ENCODE data around the gene NUP214. TPM values are rescaled to one million over a fixed set of nuclear protein-coding genes. Genes with fewer than 3 reads are reported as not detected.

NUP214 gene
- total RNA-seq, 5 donors from 2014 or later (not counting 1 experiment from before 2014, with no cell fraction given) = 66.7 to 106 (median 68.5) TPM

DNA sequence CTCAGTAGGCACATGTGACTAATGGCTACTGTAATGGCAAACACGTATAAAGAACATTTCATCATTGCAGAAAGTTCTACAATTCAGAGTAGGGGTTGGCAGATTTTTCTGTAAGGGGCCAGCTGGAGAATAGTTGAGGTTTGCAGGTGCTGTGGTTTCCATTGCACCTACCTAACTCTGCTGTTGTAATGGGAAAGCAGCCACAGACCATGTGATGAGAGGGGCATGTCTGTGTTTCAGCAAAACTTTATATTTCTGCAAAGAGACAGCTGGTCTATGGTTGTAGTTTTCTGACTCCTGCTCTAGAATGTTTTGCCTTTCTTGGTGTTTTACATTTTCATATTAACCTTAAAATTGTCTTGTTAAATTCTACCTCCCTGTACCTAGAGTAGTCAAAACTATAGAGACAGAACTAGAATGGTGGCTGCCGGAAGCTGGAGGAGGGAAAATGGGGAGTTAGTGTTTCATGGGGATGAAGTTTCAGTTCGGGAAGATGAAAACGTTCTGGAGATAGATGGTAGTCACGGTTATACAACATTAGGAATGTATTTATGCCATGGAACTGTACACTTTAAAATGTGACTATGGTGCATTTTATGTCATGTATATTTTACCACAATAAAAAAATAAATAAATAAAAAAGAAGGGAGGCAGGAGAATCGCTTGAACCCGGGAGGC is 44.3 kb downstream of the NUP214 start:
- no peak overlapping the region for H3K4me3 Mint-ChIP-seq
- no peaks in the 10 kb centered on the region for H3K27me3 Mint-ChIP-seq
- H3K9me3 Mint-ChIP-seq = no peaks in the 10 kb centered on the region
- H3K4me1 Mint-ChIP-seq = peaks cover 9 to 18% (median 12%) of the 10 kb centered on the region in 3 donors
- CTCF ChIA-PET = no interaction called here
- Histone ChIP-seq H3K36me3 (ENCODE audit: control insufficient read depth in 2 of 2, extremely low read depth in 1 of 2, insufficient read depth in 1 of 2, low read length in 1 of 2) (peaks cover 7 to 44% of the 10 kb centered on the region in 2 donors), H3K27ac (ENCODE audit: low read length) (no peak overlapping the region), H3K27me3 (replicated peaks in 1 of 2; ENCODE audit: control insufficient read depth in 2 of 2, extremely low read depth in 1 of 2, insufficient read depth in 2 of 2, low read length in 1 of 2) (no peaks in the 10 kb centered on the region), H3K4me3 (ENCODE audit: control insufficient read depth in 1 of 2, extremely low read depth in 1 of 2, low read length in 1 of 2) (no peak overlapping the region), H3K9me3 (no peaks in the 10 kb centered on the region), H3K4me1 (ENCODE audit: control insufficient read depth in 1 of 2, extremely low read depth in 1 of 2, insufficient read depth in 2 of 2, low read length in 2 of 2) (no peaks in the 10 kb centered on the region)
- peaks cover 48% of the 10 kb centered on the region for H3K36me3 Mint-ChIP-seq
- DNase-seq = no peak
- POLR2A ChIA-PET = no interaction called here
- WGBS (ENCODE audit: insufficient coverage) = no CpG with 5 or more reads among the region's 7 CpGs
- ATAC-seq (replicated peaks in 1 of 4) = no peak
- H3K27ac Mint-ChIP-seq = no peak overlapping the region

DNA sequence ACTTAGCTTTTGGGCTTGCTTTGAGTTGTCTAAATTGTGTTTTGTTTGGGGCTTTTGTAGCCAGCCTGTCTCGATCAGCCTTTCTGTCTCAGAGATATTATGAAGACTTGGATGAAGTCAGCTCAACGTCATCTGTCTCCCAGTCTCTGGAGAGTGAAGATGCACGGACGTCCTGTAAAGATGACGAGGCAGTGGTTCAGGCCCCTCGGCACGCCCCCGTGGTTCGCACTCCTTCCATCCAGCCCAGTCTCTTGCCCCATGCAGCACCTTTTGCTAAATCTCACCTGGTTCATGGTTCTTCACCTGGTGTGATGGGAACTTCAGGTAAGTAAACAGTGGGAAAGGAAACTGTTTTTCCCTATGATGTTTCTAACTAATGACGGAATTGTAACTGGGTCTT is 48.6 kb downstream of the NUP214 start:
- ChIA-PET POLR2A (no interaction called here), CTCF (interaction anchor here in 1 of 2 donors (8.3 kb wide), 1 partner anchor 162 kb away, joined by 49 read pairs; no protein-coding TSS in a partner anchor)
- DNase-seq = no peak
- Histone ChIP-seq H3K36me3 (ENCODE audit: control insufficient read depth in 2 of 2, extremely low read depth in 1 of 2, insufficient read depth in 1 of 2, low read length in 1 of 2) (peaks cover 4 to 63% of the 10 kb centered on the region in 2 donors), H3K27me3 (replicated peaks in 1 of 2; ENCODE audit: control insufficient read depth in 2 of 2, extremely low read depth in 1 of 2, insufficient read depth in 2 of 2, low read length in 1 of 2) (no peaks in the 10 kb centered on the region), H3K4me1 (ENCODE audit: control insufficient read depth in 1 of 2, extremely low read depth in 1 of 2, insufficient read depth in 2 of 2, low read length in 2 of 2) (peaks cover 0 to 5% of the 10 kb centered on the region in 2 experiments), H3K9me3 (no peaks in the 10 kb centered on the region), H3K4me3 (ENCODE audit: control insufficient read depth in 1 of 2, extremely low read depth in 1 of 2, low read length in 1 of 2) (no peak overlapping the region), H3K27ac (ENCODE audit: low read length) (no peak overlapping the region)
- Mint-ChIP-seq H3K9me3 (no peaks in the 10 kb centered on the region), H3K27ac (no peak overlapping the region), H3K27me3 (no peaks in the 10 kb centered on the region), H3K4me1 (peaks cover 10 to 15% (median 10%) of the 10 kb centered on the region in 3 donors), H3K36me3 (peaks cover 53% of the 10 kb centered on the region), H3K4me3 (no peak overlapping the region)
- WGBS (ENCODE audit: insufficient coverage) = 90% methylated on average over 2 of the region's 10 CpGs
- ATAC-seq (replicated peaks in 1 of 4) = no peak

DNA sequence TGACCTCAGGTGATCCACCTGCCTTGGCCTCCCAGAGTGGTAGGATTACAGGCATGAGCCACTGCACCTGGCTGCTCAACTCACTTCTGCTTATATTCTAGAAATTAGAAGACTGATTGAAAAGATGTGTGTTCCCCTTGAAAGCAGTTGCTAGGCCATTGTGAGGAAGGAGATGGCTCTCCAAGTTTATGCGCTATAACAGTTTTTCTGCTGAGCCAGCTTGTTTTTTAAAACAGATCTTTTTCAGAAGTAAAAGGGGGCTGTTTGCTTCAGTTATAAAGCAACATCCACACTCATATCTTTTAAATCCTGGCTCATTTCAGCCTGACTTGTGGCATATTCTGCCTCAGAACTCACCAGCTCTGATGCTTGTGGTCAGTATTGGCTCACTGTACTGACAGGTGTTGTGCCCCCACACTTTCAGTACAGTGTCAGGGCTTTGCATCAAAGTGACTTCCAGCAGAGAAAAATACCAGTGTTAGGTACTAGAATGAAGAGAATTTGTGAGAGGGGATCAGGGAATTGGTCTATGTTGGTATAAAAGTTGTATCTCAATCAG is 49.4 kb downstream of the NUP214 start:
- DNase-seq = no peak
- no peaks in the 10 kb centered on the region for H3K27me3 Mint-ChIP-seq
- ATAC-seq (replicated peaks in 1 of 4) = no peak
- Histone ChIP-seq H3K9me3 (no peaks in the 10 kb centered on the region), H3K27me3 (replicated peaks in 1 of 2; ENCODE audit: control insufficient read depth in 2 of 2, extremely low read depth in 1 of 2, insufficient read depth in 2 of 2, low read length in 1 of 2) (no peaks in the 10 kb centered on the region), H3K36me3 (ENCODE audit: control insufficient read depth in 2 of 2, extremely low read depth in 1 of 2, insufficient read depth in 1 of 2, low read length in 1 of 2) (peaks cover 4 to 71% of the 10 kb centered on the region in 2 donors), H3K27ac (ENCODE audit: low read length) (no peak overlapping the region), H3K4me1 (ENCODE audit: control insufficient read depth in 1 of 2, extremely low read depth in 1 of 2, insufficient read depth in 2 of 2, low read length in 2 of 2) (peaks cover 0 to 5% of the 10 kb centered on the region in 2 experiments), H3K4me3 (ENCODE audit: control insufficient read depth in 1 of 2, extremely low read depth in 1 of 2, low read length in 1 of 2) (no peak overlapping the region)
- H3K27ac Mint-ChIP-seq = no peak overlapping the region
- ChIA-PET POLR2A (no interaction called here), CTCF (interaction anchor here in 1 of 2 donors (8.3 kb wide), 1 partner anchor 161 kb away, joined by 49 read pairs; no protein-coding TSS in a partner anchor)
- peaks cover 56% of the 10 kb centered on the region for H3K36me3 Mint-ChIP-seq
- H3K4me3 Mint-ChIP-seq = no peak overlapping the region
- WGBS (ENCODE audit: insufficient coverage) = no CpG with 5 or more reads among the region's 1 CpG
- H3K4me1 Mint-ChIP-seq = peaks cover 9 to 17% (median 12%) of the 10 kb centered on the region in 3 donors
- H3K9me3 Mint-ChIP-seq = no peaks in the 10 kb centered on the region

DNA sequence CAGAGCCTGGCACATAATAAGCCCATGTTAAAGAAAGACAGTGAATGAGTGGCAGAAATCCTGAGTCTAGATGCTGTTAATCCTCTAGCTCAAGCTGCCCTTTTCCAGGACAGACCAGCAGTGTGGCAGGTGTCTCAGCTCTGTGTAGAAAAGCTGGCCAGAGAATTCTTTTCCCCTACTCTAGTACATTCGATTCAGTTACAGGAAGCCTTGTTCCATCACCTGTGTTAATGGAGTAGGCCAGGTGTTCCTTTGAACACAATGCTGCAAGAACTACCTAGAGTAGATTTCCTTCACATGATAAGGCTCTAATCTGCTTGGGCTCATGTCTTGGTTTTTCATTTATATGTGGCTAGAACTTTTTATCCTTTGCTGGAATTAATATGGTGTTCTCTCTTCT is 52.5 kb downstream of the NUP214 start:
- peak in 1 of 4 experiments; percentile 21 for ATAC-seq (replicated peaks in 1 of 4)
- peaks cover 59% of the 10 kb centered on the region for H3K36me3 Mint-ChIP-seq
- H3K9me3 ChIP-seq = no peaks in the 10 kb centered on the region
- ChIA-PET POLR2A (no interaction called here), CTCF (interaction anchor here (0.5 to 8.3 kb wide), 9 partner anchors 9 to 282 kb away, joined by 3 to 62 read pairs (median 4); no protein-coding TSS in a partner anchor)
- H3K4me3 ChIP-seq (ENCODE audit: control insufficient read depth in 1 of 2, extremely low read depth in 1 of 2, low read length in 1 of 2) = no peak overlapping the region
- H3K4me3 Mint-ChIP-seq = no peak overlapping the region
- peaks cover 4 to 72% of the 10 kb centered on the region in 2 donors for H3K36me3 ChIP-seq (ENCODE audit: control insufficient read depth in 2 of 2, extremely low read depth in 1 of 2, insufficient read depth in 1 of 2, low read length in 1 of 2)
- peak overlapping the region in 1 of 2 donors; percentile 48 for H3K27ac Mint-ChIP-seq
- H3K4me1 Mint-ChIP-seq = peaks cover 15 to 24% (median 15%) of the 10 kb centered on the region in 3 donors
- DNase-seq = no peak
- no CpG with 5 or more reads among the region's 1 CpG for WGBS (ENCODE audit: insufficient coverage)
- H3K27ac ChIP-seq (ENCODE audit: low read length) = no peak overlapping the region
- H3K27me3 ChIP-seq (replicated peaks in 1 of 2; ENCODE audit: control insufficient read depth in 2 of 2, extremely low read depth in 1 of 2, insufficient read depth in 2 of 2, low read length in 1 of 2) = no peaks in the 10 kb centered on the region
- H3K4me1 ChIP-seq (ENCODE audit: control insufficient read depth in 1 of 2, extremely low read depth in 1 of 2, insufficient read depth in 2 of 2, low read length in 2 of 2) = peaks cover 0 to 5% of the 10 kb centered on the region in 2 experiments
- H3K9me3 Mint-ChIP-seq = no peaks in the 10 kb centered on the region
- no peaks in the 10 kb centered on the region for H3K27me3 Mint-ChIP-seq

DNA sequence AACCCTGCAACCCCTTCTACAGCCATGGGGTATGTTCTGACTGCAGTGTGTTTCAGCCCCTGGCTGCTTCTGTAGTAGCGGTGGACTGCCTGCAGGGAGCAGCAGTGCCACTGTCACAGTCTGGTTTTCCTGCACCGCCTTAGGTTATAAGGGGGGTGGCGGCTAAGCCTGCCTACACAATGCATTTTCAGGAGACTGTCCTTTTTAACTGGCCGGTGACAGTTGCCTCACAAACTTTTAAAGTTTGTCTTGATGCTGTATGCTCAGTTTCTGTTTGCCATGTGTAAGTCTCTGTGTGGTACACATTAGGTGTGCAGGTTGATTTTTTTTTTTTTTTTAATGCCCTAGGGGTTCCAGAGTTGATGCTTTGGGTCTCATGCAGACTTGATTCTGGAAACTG is 53.0 kb downstream of the NUP214 start:
- Histone ChIP-seq H3K4me3 (ENCODE audit: control insufficient read depth in 1 of 2, extremely low read depth in 1 of 2, low read length in 1 of 2) (no peak overlapping the region), H3K27me3 (replicated peaks in 1 of 2; ENCODE audit: control insufficient read depth in 2 of 2, extremely low read depth in 1 of 2, insufficient read depth in 2 of 2, low read length in 1 of 2) (no peaks in the 10 kb centered on the region), H3K27ac (ENCODE audit: low read length) (no peak overlapping the region), H3K9me3 (no peaks in the 10 kb centered on the region), H3K4me1 (ENCODE audit: control insufficient read depth in 1 of 2, extremely low read depth in 1 of 2, insufficient read depth in 2 of 2, low read length in 2 of 2) (peaks cover 0 to 5% of the 10 kb centered on the region in 2 experiments), H3K36me3 (ENCODE audit: control insufficient read depth in 2 of 2, extremely low read depth in 1 of 2, insufficient read depth in 1 of 2, low read length in 1 of 2) (peaks cover 4 to 72% of the 10 kb centered on the region in 2 donors)
- Mint-ChIP-seq H3K36me3 (peaks cover 60% of the 10 kb centered on the region), H3K4me3 (no peak overlapping the region), H3K27ac (peak overlapping the region in 1 of 2 donors; percentile 48), H3K4me1 (peaks cover 15 to 24% (median 15%) of the 10 kb centered on the region in 3 donors), H3K27me3 (no peaks in the 10 kb centered on the region), H3K9me3 (no peaks in the 10 kb centered on the region)
- ATAC-seq (replicated peaks in 1 of 4) (peak; percentile 97 to 98 (median 98)), DNase-seq (peak; percentile 48 to 83 (median 71))
- ChIA-PET POLR2A (no interaction called here), CTCF (interaction anchor here (0.5 to 8.3 kb wide), 13 partner anchors 8 to 842 kb away, joined by 3 to 62 read pairs (median 4); no protein-coding TSS in a partner anchor)
- 5% methylated on average over 4 of the region's 4 CpGs for WGBS (ENCODE audit: insufficient coverage)

DNA sequence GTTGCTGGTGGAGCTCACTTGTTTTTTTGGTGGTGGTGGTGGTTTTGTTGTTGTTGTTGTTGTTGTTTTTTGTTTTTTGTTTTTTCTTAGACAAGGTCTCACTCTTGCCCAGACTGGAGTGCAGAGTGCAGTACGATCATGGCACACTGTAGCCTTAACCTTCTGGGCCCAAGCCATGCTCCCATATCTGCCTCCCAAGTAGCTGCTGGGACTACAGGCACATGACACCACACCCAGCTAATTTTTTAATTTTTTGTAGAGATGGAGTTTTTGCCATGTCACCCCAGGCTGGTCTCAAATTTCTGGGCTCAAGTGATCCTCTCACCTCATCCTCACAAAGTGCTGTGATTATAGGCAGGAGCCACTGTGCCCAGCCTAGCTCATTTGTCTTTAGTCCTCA is 53.5 kb downstream of the NUP214 start:
- H3K9me3 Mint-ChIP-seq = no peaks in the 10 kb centered on the region
- POLR2A ChIA-PET = no interaction called here
- H3K4me3 ChIP-seq (ENCODE audit: control insufficient read depth in 1 of 2, extremely low read depth in 1 of 2, low read length in 1 of 2) = no peak overlapping the region
- H3K9me3 ChIP-seq = no peaks in the 10 kb centered on the region
- no CpG with 5 or more reads among the region's 1 CpG for WGBS (ENCODE audit: insufficient coverage)
- no peak overlapping the region for H3K27ac Mint-ChIP-seq
- no peaks in the 10 kb centered on the region for H3K27me3 Mint-ChIP-seq
- DNase-seq (no peak), ATAC-seq (replicated peaks in 1 of 4) (no peak)
- CTCF ChIA-PET = interaction anchor here (0.5 to 8.3 kb wide), 7 partner anchors 20 to 841 kb away, joined by 3 to 62 read pairs (median 4); no protein-coding TSS in a partner anchor
- no peak overlapping the region for H3K4me3 Mint-ChIP-seq
- peaks cover 0 to 5% of the 10 kb centered on the region in 2 experiments for H3K4me1 ChIP-seq (ENCODE audit: control insufficient read depth in 1 of 2, extremely low read depth in 1 of 2, insufficient read depth in 2 of 2, low read length in 2 of 2)
- no peaks in the 10 kb centered on the region for H3K27me3 ChIP-seq (replicated peaks in 1 of 2; ENCODE audit: control insufficient read depth in 2 of 2, extremely low read depth in 1 of 2, insufficient read depth in 2 of 2, low read length in 1 of 2)
- H3K36me3 ChIP-seq (ENCODE audit: control insufficient read depth in 2 of 2, extremely low read depth in 1 of 2, insufficient read depth in 1 of 2, low read length in 1 of 2) = peaks cover 4 to 69% of the 10 kb centered on the region in 2 donors
- H3K27ac ChIP-seq (ENCODE audit: low read length) = no peak overlapping the region
- peaks cover 59% of the 10 kb centered on the region for H3K36me3 Mint-ChIP-seq
- H3K4me1 Mint-ChIP-seq = peaks cover 15 to 24% (median 15%) of the 10 kb centered on the region in 3 donors

All from T-cell (primary cell).